Fibroblast of skin of scalp (primary cell): ENCODE data around the gene ABHD4.
"Not testable (repeated sequence)": the region's sequence is repeated elsewhere in the genome, so short reads cannot be mapped to it uniquely, and the experiment has no call there.

ENCODE experiments used
- DNase-seq: peaks from one replicate; pipeline ENCODE4 v3.0.0-alpha.2; 2013

Gene ABHD4

DNA sequence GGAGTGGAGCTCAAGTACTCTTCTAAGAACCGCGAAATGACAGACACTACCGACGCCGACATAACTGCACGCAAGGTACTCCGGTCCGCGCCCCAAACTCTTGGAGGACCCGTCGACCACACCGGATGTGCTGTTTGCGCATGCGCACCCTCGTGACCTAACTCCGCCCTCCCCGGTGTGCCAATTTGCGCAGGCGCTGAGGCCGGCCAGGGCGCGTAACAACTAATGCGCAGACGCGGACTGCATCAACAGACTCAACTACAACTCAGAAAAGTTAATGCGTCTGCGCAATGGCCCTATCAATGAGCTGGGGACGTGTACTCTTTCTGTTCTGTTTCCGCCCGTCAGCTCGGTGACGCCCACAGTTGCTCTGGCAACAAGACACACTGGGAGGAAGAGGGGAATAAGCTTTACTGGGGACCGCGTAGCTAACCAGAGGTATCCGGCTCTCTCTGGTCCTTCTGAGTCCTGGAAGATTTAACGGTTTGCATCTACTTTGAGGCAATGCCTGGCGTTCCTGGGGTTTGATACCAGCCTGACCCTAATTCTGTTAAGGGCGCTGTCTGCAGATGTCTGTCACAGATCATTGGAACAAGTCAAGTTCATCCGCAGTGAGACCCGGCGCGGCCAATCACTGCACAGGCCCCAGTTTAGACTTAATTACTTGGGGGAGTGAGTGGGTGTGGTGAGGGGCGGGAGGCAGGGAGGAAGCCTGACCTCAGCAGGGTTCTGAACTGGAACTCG, 8.8 kb upstream of the ABHD4 start, which contains the start of gene DAD1:
DAD1 (minus strand) TSS at position 129 of the 744 bp plus-strand sequence; CDS start at position 62, 67 bp downstream.
- peak; percentile 100 for DNase-seq

DNA sequence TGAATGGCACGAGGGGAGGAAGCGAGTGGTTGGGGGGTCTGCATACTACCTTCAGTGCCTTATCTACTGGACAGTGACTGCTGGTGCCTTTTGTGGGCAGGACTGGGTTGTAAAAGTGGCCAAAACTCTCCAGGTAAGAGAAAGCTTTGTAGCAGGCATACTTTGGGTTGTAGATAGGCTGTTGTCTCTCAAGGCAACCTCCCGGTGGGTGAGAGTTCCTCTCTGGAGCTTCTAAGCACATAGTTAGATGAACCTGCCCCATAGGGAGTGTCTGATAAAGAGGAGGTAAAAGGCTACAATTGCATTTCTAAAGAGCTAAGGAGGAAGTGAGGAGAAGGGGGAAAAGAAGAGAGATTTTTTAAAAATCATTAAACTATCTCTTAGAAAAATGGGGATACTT, 4.9 kb upstream of the ABHD4 start:
- no peak for DNase-seq

DNA sequence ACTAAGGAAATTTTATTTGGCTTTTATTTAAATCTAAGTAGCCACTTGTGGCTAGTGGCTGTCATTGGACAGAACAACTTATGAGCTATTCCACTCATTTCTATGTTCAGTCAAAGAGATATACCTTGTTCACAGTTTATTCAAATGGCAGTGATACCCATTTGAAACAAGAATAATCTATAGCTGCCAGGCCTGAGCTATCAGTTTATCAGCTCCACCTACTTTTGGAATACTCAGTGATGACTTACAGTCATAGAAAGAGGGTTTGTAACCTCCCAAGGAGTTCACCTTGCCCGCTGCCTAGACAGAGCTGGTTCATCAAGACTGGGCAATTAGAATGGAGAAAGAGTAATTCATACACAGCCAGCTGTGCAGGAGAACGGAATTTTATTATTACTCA, 4.5 kb upstream of the ABHD4 start:
- no peak for DNase-seq

DNA sequence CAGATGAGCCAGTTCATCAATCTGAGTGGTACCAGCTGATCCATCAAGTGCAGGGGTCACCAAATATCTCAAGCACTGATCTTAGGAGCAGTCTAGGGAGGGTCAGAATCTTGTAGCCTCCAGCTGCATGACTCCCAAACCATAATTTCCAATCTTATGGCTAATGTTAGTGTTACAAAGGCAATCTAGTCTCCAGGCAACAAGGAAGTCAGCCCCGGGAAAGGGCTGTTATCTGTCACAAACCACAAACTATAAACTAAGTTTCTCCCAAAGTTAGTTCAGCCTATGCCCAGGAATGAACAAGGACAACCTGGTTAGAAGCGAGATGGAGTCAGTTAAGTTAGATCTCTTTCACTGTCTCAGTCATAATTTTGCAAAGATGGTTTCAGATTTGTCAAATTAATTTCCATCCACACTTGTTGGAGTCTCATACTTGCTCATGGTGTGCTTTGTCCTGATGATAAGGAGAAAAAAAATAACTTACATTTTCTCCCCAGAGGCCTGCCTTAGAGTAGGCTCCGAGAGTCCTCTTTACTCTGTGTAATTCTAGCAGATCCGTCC, 3.9 kb upstream of the ABHD4 start:
- DNase-seq: no peak

DNA sequence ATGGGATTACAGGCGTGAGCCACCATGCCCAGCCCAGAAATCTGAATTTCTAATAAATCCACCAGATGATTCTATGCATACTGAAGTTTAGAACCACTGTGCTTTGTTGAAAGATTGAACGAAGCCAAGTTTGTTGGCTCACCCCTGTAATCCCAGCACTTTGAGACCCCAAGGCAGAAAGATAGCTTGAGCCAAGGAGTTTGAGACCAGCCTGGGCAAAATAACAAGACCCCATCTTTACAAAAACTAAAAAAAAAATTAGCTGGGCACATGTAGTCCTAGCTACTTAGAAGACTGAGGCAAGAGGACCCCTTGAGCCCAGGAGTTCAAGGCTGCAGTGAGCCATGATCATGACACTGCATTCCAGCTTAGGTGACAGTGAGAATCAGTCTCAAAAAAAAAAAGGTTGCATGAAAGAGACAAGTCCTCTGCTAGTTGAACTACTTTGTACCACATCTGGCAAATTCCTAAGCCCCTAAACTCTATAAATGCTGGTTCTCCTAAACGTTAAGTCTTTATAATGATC, 1.7 kb upstream of the ABHD4 start:
- DNase-seq: no peak

DNA sequence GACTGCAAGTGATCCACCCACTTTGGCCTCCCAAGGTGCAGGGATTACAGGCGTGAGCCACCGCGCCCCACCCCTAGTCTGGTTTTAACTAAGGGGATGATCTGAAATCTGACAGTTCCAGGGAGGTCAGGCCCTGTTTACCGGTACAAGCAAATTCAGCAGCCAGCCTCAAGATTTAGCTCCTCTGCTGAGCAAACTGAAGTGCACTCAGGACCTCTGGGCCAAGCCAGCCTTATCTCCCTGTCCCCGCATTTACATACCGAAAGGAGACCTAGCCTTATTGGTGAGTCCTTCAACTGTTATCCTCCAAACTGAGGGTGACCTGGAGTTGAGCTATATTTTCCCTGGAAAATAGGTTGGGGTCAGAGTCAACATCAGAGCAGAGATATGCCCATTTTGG, 835 bp upstream of the ABHD4 start:
- no peak for DNase-seq

DNA sequence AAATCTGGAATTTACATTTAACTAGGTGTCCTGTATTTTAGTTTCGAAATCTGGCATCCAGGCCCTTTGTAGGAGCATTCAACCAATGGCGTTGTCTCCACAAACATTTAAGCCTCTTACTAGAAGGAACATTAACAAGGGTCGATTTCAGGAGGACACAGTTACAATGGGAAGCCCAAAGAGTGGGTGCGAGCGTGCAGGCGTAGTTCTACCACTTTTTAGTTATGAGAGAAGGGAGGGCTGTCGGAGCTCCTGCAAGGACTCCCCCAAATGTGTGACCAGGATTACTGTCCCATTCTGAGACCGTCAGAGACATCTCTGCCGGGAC, 365 bp upstream of the ABHD4 start:
- DNase-seq: no peak

DNA sequence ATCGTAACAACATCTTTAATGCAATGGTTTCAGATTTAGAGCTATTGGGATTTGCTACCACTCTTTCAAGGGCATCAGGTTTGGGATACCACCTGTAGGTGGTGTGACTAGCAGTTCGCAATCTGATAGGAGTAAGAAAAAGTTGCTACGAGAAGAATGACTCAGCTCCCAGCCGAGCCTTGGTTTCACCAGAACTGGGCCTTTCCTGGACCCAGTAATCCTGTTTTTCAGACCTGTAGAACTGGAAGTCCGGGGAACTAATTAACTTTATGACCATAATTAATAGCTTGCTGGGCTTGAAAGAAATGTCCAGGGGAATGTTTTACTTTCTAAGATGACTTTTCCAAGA, 770 bp downstream of the ABHD4 start:
- peak; percentile 38 for DNase-seq

DNA sequence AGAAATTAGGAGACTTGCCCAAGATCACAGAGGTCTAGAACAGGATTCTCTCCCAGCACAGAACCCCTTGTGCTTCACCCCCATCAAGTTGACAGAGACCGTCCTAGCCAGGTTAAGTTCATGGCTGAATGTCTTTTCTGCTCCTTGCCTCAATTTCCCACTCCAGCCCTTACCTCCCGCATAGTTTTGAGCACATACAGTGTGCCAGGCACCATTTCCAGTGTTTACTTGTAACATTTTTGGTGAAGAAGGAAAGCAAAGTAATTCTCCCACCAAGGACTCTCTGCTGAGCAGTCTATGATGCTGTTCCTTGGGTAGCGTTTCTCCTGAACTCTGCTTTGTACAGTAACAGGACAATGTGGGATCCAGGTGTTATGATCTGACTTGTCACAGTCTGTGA, 1.2 kb downstream of the ABHD4 start:
- no peak for DNase-seq

DNA sequence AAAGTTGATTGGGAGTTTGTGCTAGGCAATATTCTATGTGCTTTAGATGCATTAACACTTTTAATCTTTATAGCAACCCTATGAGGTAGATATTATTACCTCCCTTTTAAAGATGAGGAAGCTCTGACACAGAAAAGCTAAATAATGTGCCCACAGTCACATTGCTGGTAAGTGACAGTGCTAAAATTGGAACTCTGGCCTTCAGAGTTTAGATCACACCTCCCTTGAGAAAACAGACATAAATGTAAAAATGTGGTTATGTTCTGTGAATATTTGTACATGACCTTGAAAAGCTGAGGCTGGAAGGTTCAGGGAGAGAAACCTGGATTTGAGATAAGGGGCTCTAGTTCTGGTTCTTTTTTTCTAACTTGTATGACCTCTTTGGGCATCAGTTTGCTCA, 1.9 kb downstream of the ABHD4 start:
- no peak for DNase-seq

DNA sequence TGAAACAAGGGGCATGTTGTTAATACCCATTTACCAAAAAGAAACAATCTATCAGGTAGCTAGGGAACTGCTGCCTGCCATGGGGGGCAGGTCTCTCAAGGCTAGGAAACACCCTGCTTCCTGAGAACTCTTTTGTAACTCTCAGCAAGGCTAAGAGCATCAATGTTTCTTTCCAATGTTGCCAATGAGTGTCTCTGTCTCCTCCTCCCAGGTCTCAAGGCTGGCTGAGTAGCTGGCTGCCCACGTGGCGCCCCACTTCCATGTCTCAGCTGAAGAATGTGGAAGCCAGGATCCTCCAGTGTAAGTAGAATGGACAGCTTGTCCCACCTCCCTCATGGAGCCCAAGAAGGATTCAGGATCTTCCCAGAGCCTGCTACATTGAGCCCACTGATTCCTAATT, 3.4 kb downstream of the ABHD4 start:
- DNase-seq: no peak

DNA sequence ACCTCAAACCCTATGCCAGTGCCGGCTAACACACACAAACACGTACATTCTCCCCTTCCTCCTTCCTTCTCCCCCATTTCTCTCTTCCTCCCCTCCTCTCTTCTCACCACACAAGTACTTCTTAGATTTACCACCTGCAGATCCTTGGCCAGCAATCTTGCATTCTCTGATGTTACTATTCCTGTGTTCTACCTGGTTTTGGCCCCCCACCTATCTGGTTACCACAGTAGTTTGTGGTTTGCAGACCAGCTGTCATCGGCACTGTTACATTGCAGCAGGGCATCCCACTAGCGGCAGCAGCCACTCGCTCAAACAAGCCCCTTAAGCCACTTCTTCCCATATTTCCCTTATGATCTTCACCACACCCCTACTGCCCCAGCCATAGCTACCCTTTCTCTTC, 3.9 kb downstream of the ABHD4 start:
- DNase-seq: no peak

DNA sequence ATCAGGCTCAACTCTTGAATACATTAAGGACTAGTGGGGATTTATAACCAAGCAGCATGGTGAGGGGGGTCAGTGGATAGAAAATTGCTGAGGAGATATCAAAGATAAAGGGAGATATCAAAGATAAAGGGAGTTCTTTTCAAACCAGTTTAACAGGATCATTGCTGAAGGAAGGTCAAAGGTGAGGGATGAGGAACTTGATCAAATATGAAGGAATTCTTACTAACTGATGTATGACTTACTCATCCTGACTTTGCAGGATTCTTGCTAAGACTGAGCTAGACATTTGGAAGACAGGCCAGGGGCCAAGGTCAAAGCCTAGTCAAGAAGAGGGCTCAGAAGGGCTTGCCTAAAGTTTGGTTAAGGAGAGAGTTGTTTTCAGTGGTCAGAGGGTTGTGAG, 4.8 kb downstream of the ABHD4 start:
- peak; percentile 54 for DNase-seq

DNA sequence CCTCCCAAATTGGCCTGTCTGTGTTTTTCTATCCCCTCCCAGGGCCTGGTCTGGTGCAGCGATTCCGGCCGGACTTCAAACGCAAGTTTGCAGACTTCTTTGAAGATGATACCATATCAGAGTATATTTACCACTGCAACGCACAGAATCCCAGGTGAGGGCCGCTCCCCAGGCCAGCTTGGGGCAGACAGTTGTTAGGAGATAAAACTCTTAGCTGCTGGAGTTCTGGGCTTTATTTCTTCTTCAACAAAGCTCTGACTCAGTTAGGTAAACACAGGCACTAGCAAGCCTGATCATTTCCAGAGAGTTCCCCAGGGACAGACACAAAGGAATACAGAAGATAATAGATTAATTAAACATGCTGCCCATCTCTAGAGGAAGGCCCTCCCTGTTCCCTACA, 8.3 kb downstream of the ABHD4 start:
- DNase-seq: no peak

DNA sequence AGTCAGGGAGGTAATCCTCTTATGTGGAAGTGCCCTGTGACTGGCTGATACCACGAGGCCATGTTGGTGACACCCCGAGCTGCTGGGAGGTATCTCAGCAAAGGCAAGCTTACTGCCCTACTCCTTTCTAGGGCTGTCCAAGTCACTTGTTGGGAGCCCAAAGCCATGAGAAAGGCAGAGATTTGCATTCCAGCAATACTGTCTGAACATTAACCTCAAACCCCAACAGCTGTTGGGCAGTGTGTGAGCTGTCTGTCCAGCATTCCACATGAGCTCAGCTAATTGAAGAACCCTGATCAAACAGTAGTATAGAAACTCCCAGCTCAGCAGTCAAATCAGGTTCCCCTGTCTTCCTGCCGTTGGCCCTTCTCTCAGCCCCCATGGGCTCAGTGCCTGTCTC, 9.2 kb downstream of the ABHD4 start:
- DNase-seq: peak; percentile 28

DNA sequence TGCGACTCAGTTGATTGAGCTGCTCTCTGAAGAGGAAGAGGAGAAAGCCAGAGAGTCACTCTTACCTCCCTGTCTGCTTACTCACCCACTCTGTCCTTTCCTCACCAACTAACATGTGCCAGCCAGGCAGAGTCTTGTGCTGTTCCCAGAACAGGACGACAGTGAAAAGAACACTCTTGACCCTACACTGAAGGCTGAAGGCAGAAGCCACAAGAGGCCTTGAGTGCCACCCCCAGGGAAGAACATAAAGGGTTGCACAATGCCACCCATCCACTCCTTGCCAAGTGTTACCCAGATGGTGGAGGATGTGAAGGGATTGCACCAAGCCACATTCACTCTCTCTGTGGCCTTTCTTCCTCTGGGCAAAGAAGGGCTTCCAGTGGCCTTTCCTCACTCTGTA, 12.8 kb downstream of the ABHD4 start:
- no peak for DNase-seq

DNA sequence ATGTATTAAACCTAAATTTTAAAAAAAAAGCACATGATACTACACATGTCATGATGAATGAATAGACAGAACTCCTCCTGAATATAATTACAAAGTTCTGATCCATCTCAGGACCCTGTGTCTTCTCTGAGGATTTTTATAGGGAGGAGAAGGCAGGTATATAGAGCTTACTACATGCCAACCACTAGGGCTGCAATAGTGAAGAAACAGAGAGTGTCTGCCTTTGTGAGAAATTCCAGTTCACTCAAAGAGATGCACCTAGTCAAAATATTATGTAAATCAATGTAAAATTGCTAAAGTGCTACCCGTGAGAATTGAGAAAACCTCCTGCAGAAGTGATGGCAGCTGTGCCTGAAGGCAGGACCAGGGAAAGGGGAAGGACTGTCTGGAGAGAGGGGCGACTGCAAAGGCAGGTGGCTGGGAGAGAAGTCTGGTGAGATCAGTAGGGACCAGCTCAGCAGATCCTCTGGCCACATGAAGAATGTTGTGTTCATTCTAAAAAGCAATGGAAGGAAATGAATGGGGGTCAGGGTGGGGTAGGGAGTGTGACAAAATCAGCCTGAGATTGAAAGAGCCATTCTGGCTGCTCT, 15.1 kb downstream of the ABHD4 start:
- peak; percentile 29 for DNase-seq

DNA sequence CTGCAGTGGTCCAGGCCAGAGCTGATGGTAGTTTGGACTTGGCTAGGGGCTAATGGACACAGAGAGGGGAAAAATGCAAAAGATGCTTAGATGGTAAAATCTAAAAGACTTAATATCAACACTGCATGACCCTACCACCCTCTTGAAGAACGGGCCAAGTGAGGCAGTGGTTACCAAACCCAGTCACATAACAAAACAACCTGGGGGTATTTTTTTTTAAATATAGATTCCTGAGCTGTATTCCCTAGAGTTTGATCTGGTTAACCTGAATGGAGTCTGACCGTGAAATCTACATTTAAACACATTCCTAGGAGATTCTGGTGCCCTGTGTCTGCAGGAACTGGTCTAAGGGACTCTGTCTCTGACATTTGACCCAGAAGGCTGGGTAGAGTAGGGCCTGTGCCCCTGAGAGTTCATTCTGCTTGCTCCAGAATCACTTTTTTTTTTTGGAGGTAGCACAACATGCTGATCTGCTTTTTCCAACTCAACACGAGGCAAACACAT, 15.7 kb downstream of the ABHD4 start:
- DNase-seq: no peak

DNA sequence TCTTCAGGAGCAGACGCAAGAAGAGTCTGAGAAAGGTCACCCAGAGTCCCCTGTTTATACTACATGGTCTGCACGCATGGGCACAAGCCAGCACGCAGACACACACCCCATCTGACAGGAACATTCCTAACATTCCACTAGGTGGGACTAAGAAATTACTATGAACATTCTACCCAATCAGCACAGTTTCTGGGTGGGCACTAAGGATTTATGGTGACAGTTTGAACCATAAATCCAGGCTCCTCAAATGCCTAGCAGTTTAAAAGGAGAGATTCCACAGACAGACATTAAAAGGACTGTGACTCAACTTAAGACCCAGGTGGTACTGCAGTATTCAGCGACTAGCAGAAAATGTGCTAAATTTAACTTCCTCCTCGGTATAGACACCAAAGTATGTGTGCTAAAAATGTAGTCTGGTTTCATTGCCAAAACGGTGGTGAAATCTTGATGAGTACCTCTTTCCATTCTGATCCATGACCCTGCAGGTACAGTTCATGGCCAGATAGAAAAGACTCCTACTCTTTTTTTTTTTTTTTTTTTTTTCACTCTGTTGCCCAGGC, 16.2 kb downstream of the ABHD4 start:
- DNase-seq: peak; percentile 98

DNA sequence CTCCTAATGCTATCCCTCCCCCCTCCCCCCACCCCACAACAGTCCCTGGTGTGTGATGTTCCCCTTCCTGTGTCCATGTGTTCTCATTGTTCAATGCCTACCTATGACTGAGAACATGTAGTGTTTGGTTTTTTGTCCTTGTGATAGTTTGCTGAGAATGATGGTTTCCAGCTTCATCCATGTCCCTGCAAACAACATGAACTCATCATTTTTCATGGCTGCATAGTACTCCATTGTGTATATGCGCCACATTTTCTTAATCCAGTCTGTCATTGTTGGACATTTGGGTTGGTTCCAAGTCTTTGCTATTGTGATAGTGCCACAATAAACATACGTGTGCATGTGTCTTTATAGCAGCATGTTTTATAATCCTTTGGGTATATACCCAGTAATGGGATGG, 17.7 kb downstream of the ABHD4 start:
- DNase-seq: not testable (repeated sequence)

DNA sequence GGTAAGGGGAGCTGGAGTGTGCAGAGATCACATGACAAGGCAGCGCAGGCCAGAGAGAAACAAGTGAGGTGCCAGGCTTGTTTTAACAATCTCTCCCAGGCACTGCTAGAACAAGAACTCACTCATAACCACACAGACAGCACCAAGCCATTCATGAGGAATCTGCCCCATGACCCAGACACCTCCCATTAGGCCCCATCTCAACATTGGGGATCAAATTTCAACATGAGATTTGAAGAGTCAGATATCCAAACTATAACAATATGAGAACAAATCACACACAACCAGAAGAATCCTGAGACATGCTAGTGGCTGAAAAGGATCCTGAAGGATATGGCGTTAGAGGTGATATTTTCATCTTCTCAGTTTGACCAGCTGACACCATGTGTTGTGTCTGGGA, 24.2 kb downstream of the ABHD4 start:
- peak; percentile 56 for DNase-seq

DNA sequence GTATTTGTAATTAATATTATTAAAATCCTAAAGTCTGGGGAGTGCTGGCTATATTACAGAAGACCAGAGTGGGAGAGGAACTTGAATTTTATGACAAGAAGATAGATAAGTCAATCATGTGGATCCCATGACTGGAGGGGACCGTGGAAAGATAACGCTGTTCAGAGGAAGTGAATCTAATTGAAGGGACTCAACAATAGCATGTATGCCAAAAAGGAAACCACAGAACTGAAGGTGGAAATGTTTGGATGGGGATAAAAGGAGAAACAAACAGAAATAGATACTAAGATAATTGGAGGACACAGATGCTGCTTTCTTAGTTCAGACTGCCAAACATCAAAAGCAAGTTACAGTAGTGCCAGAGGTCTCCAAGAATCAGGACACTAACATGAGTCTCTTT, 24.9 kb downstream of the ABHD4 start:
- no peak for DNase-seq

DNA sequence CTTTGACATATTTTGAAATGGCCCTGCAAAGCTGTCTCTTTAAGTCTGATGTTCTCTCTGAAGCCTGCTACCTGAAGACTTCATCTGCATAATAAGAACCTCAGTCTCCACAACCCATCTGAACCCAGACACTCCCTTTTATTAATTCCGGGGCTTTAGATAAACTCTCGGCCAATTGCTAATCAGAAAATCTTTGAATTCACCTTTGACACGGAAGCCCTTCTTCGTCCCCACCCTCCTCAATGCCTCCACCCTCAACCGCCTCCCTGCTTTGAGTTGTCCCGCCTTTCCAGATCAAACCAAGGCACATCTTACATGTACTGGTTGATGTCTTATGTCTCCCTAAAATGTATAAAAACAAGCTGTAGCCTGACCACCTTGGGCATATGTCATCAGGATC, 28.5 kb downstream of the ABHD4 start:
- DNase-seq: no peak
